CD4-positive, alpha-beta T cell (primary cell): ENCODE measurements around the gene MAPK8IP2. TPM values are rescaled to one million over a fixed set of nuclear protein-coding genes. Genes with fewer than 3 reads are reported as not detected.

ENCODE experiments used
- ATAC-seq: fragments of 200-7000 bp; cut with Tn5 transposase; one replicate; pipeline ENCODE4 v1.10.0; 2022; ENCODE audit warnings: mild to moderate bottlenecking; ENCODE audit not compliant: poor library complexity
- CTCF ChIA-PET: fragments of 350-600 bp; sonication (Branson Sonifier 250); formaldehyde crosslinking; loops from one replicate; lab custom pipeline; 2021; ENCODE audit warnings: antibody characterized with exemption, inconsistent platforms; lab: Charles Lee
- POLR2A ChIA-PET: fragments of 350-600 bp; sonication (Branson Sonifier 250); formaldehyde crosslinking; loops from one replicate; lab custom pipeline; 2021; ENCODE audit warnings: antibody characterized with exemption, inconsistent platforms; lab: Charles Lee
- DNase-seq, 14 experiments: peaks; one replicate each; pipeline ENCODE4 v3.0.0-alpha.2; 2013 to 2020; ENCODE audit warnings: mixed read lengths in 2 of 14
- H3K27ac ChIP-seq, 2 donors: one replicate each; pipeline versions ENCODE4 v1.5.1 to v1.7.0; 2013; ENCODE audit warnings: low read length in 2 of 2, low read depth in 1 of 2, mild to moderate bottlenecking in 1 of 2
- H3K27me3 ChIP-seq, 2 experiments: 1 replicate in 1 of 2; 2 replicates in 1 of 2; pipeline versions ENCODE4 v1.6.1 to v1.7.0; 2013; ENCODE audit warnings: low read length in 2 of 2, control low read depth in 1 of 2, mild to moderate bottlenecking in 1 of 2, moderate library complexity in 1 of 2; ENCODE audit not compliant: insufficient read depth in 2 of 2, control insufficient read depth in 1 of 2
- H3K36me3 ChIP-seq: one replicate; pipeline ENCODE4 v1.6.1; 2013; ENCODE audit warnings: low read length, control low read depth; ENCODE audit not compliant: insufficient read depth
- H3K4me1 ChIP-seq: one replicate; pipeline ENCODE4 v1.6.1; 2013; ENCODE audit warnings: low read length, control low read depth; ENCODE audit not compliant: insufficient read depth
- H3K4me3 ChIP-seq: one replicate; pipeline ENCODE4 v1.5.1; 2013; ENCODE audit warnings: mild to moderate bottlenecking, low read length, moderate library complexity
- H3K9me3 ChIP-seq, 2 experiments: 1 replicate in 1 of 2; 2 replicates in 1 of 2; pipeline versions ENCODE4 v1.6.1 to v1.7.0; 2013; ENCODE audit warnings: low read length in 2 of 2, mild to moderate bottlenecking in 2 of 2, control low read depth in 1 of 2, moderate library complexity in 1 of 2; ENCODE audit not compliant: control insufficient read depth in 1 of 2, insufficient read depth in 1 of 2
- H3K27ac Mint-ChIP-seq: one replicate; pipeline ENCODE4 v1.8.0; 2020; ENCODE audit warnings: mixed read lengths
- H3K27me3 Mint-ChIP-seq: one replicate; pipeline ENCODE4 v1.8.0; 2021; ENCODE audit warnings: mixed read lengths
- H3K36me3 Mint-ChIP-seq: one replicate; pipeline ENCODE4 v1.8.0; 2021; ENCODE audit warnings: low read depth, mixed read lengths
- H3K4me1 Mint-ChIP-seq: one replicate; pipeline ENCODE4 v1.8.0; 2021; ENCODE audit warnings: low read depth, mixed read lengths
- H3K4me3 Mint-ChIP-seq: one replicate; pipeline ENCODE4 v1.8.0; 2020; ENCODE audit warnings: mild to moderate bottlenecking, mixed read lengths
- H3K9me3 Mint-ChIP-seq: one replicate; pipeline ENCODE4 v1.8.0; 2020; ENCODE audit warnings: mixed read lengths
- CTCF ChIP-seq: fragments of 200-600 bp; IDR thresholded peaks from one replicate; pipeline ENCODE4 v1.8.0; 2022; ENCODE audit warnings: antibody characterized with exemption, mild to moderate bottlenecking
- intact Hi-C, 2 experiments: fragments of 100-400 bp; cut with DNase I in 1 of 2; cut with micrococcal nuclease in 1 of 2; formaldehyde crosslinking; loops; one replicate each; pipeline versions ENCODE4 v1.15.1 to v1.9.0; 2023 to 2025; cut with DNase I, micrococcal nuclease
- total RNA-seq, 174 experiments: library from RNA in 2 of 174; stranded (reverse) in 2 of 174; gene quantifications; one replicate each; pipeline ENCODE4 v1.2.3 and lab custom pipeline; 2021 to 2026

Gene MAPK8IP2
- total RNA-seq, 2 experiments from 2014 or later, result 0.31 to 0.52 TPM

- intact Hi-C loops, result loop anchor here in 1 of 2 experiments (10.0 kb wide), 1 partner anchor 336 kb away; the partner anchor contains the start of gene MAPK11
- Mint-ChIP-seq H3K27ac (no peak overlapping the region), H3K4me1 (no peaks in the 10 kb centered on the region), H3K27me3 (peaks cover 42% of the 10 kb centered on the region), H3K4me3 (no peak overlapping the region), H3K9me3 (no peaks in the 10 kb centered on the region), H3K36me3 (no peaks in the 10 kb centered on the region)
- Histone ChIP-seq H3K27me3 (peaks cover 13 to 16% of the 10 kb centered on the region in 2 experiments), H3K36me3 (no peaks in the 10 kb centered on the region), H3K4me3 (no peak overlapping the region), H3K27ac (no peak overlapping the region), H3K4me1 (peaks cover 4% of the 10 kb centered on the region), H3K9me3 (peaks cover 0 to 4% of the 10 kb centered on the region in 2 experiments)
- CTCF ChIA-PET, result no interaction called here
- TF ChIP-seq CTCF, result no peak
- ATAC-seq (no peak), DNase-seq (no peak)
- POLR2A ChIA-PET, result no interaction called here
Observed at GRCh38 chr22:50610581-50610980, 10.0 kb downstream of the MAPK8IP2 start.

- Mint-ChIP-seq H3K9me3 (no peaks in the 10 kb centered on the region), H3K27me3 (peaks cover 33% of the 10 kb centered on the region), H3K36me3 (no peaks in the 10 kb centered on the region), H3K4me3 (no peak overlapping the region), H3K4me1 (no peaks in the 10 kb centered on the region), H3K27ac (no peak overlapping the region)
- H3K4me3 ChIP-seq, result no peak overlapping the region
- H3K27me3 ChIP-seq, result peaks cover 7 to 13% of the 10 kb centered on the region in 2 experiments
- intact Hi-C loops, result loop anchor here in 1 of 2 experiments (10.0 kb wide), 1 partner anchor 337 kb away; the partner anchor contains the start of gene MAPK11
- H3K4me1 ChIP-seq, result peaks cover 4% of the 10 kb centered on the region
- DNase-seq (no peak), ATAC-seq (no peak)
- TF ChIP-seq CTCF, result no peak
- CTCF ChIA-PET, result no interaction called here
- POLR2A ChIA-PET, result no interaction called here
- H3K27ac ChIP-seq, result no peak overlapping the region
- H3K9me3 ChIP-seq, result no peaks in the 10 kb centered on the region
- no peaks in the 10 kb centered on the region for H3K36me3 ChIP-seq
Observed at GRCh38 chr22:50611341-50612060, 10.9 kb downstream of the MAPK8IP2 start.

- Mint-ChIP-seq H3K4me3 (no peak overlapping the region), H3K27ac (no peak overlapping the region), H3K27me3 (peaks cover 31% of the 10 kb centered on the region), H3K36me3 (no peaks in the 10 kb centered on the region), H3K4me1 (no peaks in the 10 kb centered on the region), H3K9me3 (no peaks in the 10 kb centered on the region)
- peaks cover 4% of the 10 kb centered on the region for H3K4me1 ChIP-seq
- ChIA-PET POLR2A (no interaction called here), CTCF (interaction anchor here (1.2 kb wide), 1 partner anchor 87 kb away, joined by 4 read pairs; the partner anchor contains the start of gene SCO2)
- peaks cover under 1 to 8% of the 10 kb centered on the region in 2 experiments for H3K27me3 ChIP-seq
- intact Hi-C loops, result loop anchor here in 1 of 2 experiments (10.0 kb wide), 1 partner anchor 337 kb away; the partner anchor contains the start of gene MAPK11
- no peak for TF ChIP-seq CTCF
- H3K36me3 ChIP-seq, result no peaks in the 10 kb centered on the region
- DNase-seq (no peak), ATAC-seq (no peak)
- H3K4me3 ChIP-seq, result no peak overlapping the region
- H3K27ac ChIP-seq, result no peak overlapping the region
- no peaks in the 10 kb centered on the region for H3K9me3 ChIP-seq
Observed at GRCh38 chr22:50612168-50612527, 11.6 kb downstream of the MAPK8IP2 start.
